ENCODE data around the gene ARG1. TPM values are rescaled to one million over a fixed set of nuclear protein-coding genes. Genes with fewer than 3 reads are reported as not detected.

The ARG1 gene
- polyA plus RNA-seq, 1 of the 3 experiments (the other 2 are of a cell fraction): not detected

GRCh38 chr6:131588643-131589042, 15.6 kb downstream of the ARG1 start:
- Histone ChIP-seq H3K9ac (no peak overlapping the region), H3K9me3 (no peaks in the 10 kb centered on the region), H3K79me2 (ENCODE audit: insufficient read depth) (no peaks in the 10 kb centered on the region), H3K27me3 (ENCODE audit: insufficient read depth) (no peaks in the 10 kb centered on the region), H3K9me2 (no peaks in the 10 kb centered on the region), H3K27ac (ENCODE audit: low read depth in 2 of 2, low read length in 1 of 2) (no peak overlapping the region), H3F3A (replicated peaks; ENCODE audit: insufficient read depth) (no peaks in the 10 kb centered on the region), H3K36me3 (replicated peaks in 1 of 2; ENCODE audit: control insufficient read depth in 1 of 2, insufficient read depth in 2 of 2, low read length in 1 of 2) (peaks cover 75 to 80% of the 10 kb centered on the region in 2 experiments), H3K4me1 (ENCODE audit: control insufficient read depth in 1 of 2, insufficient read depth in 2 of 2, low read depth in 1 of 2, low read length in 1 of 2) (no peaks in the 10 kb centered on the region), H2AFZ (ENCODE audit: low read depth) (no peak overlapping the region), H3K4me3 (ENCODE audit: low read depth in 2 of 2, low read length in 1 of 2) (no peak overlapping the region), H4K20me1 (ENCODE audit: insufficient read depth) (no peaks in the 10 kb centered on the region), H3K4me2 (no peak overlapping the region)
- 89% methylated on average over 2 of the region's 2 CpGs for WGBS (ENCODE audit: low lambda C conversion rate)
- CTCF ChIA-PET: interaction anchor here (1.7 kb wide), 1 partner anchor 39 kb away, joined by 6 read pairs; the partner anchor contains the start of gene MED23
- no peak for DNase-seq
- POLR2A ChIA-PET: no interaction called here
- TF ChIP-seq FOXM1 (IDR thresholded peaks at IDR 0.05; ENCODE audit: low read depth) (no peak), TCF12 (IDR thresholded peaks at IDR 0.05) (no peak), RCOR1 (IDR thresholded peaks at IDR 0.05; ENCODE audit: low read length) (no peak), GABPA (IDR thresholded peaks at IDR 0.05; ENCODE audit: low read depth) (no peak), ELF1 (IDR thresholded peaks at IDR 0.05) (no peak), TEAD4 (IDR thresholded peaks at IDR 0.05; ENCODE audit: borderline replicate concordance, insufficient read depth) (no peak), USF2 (IDR thresholded peaks at IDR 0.05; ENCODE audit: borderline replicate concordance, low read depth, low read length) (no peak), MAX (IDR thresholded peaks at IDR 0.05; ENCODE audit: low read depth) (no peak), TAF1 (IDR thresholded peaks at IDR 0.05; ENCODE audit: borderline replicate concordance, low read depth, low read length) (no peak), JUND (IDR thresholded peaks at IDR 0.05) (no peak)

- ChIA-PET CTCF (no interaction called here), POLR2A (no interaction called here)
- H3K9me2 ChIP-seq: no peaks in the 10 kb centered on the region
- peaks cover 79 to 84% of the 10 kb centered on the region in 2 experiments for H3K36me3 ChIP-seq (replicated peaks in 1 of 2; ENCODE audit: control insufficient read depth in 1 of 2, insufficient read depth in 2 of 2, low read length in 1 of 2)
- no peaks in the 10 kb centered on the region for H4K20me1 ChIP-seq (ENCODE audit: insufficient read depth)
- no peak overlapping the region for H3K9ac ChIP-seq
- no peaks in the 10 kb centered on the region for H3F3A ChIP-seq (replicated peaks; ENCODE audit: insufficient read depth)
- no peaks in the 10 kb centered on the region for H3K9me3 ChIP-seq
- no peaks in the 10 kb centered on the region for H3K4me1 ChIP-seq (ENCODE audit: control insufficient read depth in 1 of 2, insufficient read depth in 2 of 2, low read depth in 1 of 2, low read length in 1 of 2)
- no peak overlapping the region for H2AFZ ChIP-seq (ENCODE audit: low read depth)
- no peak overlapping the region for H3K27ac ChIP-seq (ENCODE audit: low read depth in 2 of 2, low read length in 1 of 2)
- no peak overlapping the region for H3K4me3 ChIP-seq (ENCODE audit: low read depth in 2 of 2, low read length in 1 of 2)
- H3K4me2 ChIP-seq: no peak overlapping the region
- no peaks in the 10 kb centered on the region for H3K79me2 ChIP-seq (ENCODE audit: insufficient read depth)
- DNase-seq: no peak
- 53% methylated on average over 2 of the region's 2 CpGs for WGBS (ENCODE audit: low lambda C conversion rate)
- no peaks in the 10 kb centered on the region for H3K27me3 ChIP-seq (ENCODE audit: insufficient read depth)
- TF ChIP-seq, protein P1, sequence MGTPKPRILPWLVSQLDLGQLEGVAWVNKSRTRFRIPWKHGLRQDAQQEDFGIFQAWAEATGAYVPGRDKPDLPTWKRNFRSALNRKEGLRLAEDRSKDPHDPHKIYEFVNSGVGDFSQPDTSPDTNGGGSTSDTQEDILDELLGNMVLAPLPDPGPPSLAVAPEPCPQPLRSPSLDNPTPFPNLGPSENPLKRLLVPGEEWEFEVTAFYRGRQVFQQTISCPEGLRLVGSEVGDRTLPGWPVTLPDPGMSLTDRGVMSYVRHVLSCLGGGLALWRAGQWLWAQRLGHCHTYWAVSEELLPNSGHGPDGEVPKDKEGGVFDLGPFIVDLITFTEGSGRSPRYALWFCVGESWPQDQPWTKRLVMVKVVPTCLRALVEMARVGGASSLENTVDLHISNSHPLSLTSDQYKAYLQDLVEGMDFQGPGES (IDR thresholded peaks at IDR 0.05; ENCODE audit: low read depth, low read length): no peak
- TF ChIP-seq FOXJ3 (CRISPR knock-in tag; IDR thresholded peaks at IDR 0.05) (no peak), JUND (IDR thresholded peaks at IDR 0.05) (no peak), RAD21 (IDR thresholded peaks at IDR 0.05; ENCODE audit: low read length) (no peak), YY1 (IDR thresholded peaks at IDR 0.05; ENCODE audit: low read depth) (no peak), MAX (IDR thresholded peaks at IDR 0.05; ENCODE audit: low read depth) (no peak), RFX5 (IDR thresholded peaks at IDR 0.05; ENCODE audit: low read length) (no peak), REST (IDR thresholded peaks at IDR 0.05; ENCODE audit: low read depth, low read length) (no peak), MEF2A (IDR thresholded peaks at IDR 0.05; ENCODE audit: borderline replicate concordance, low read depth) (no peak), GABPA (IDR thresholded peaks at IDR 0.05; ENCODE audit: low read depth) (no peak), USF2 (IDR thresholded peaks at IDR 0.05; ENCODE audit: borderline replicate concordance, low read depth, low read length) (no peak), SIN3A (IDR thresholded peaks at IDR 0.05; ENCODE audit: borderline replicate concordance, low read depth, low read length) (no peak), FOSL2 (IDR thresholded peaks at IDR 0.05; ENCODE audit: borderline replicate concordance, low read depth) (no peak), NFIC (IDR thresholded peaks at IDR 0.05; ENCODE audit: borderline replicate concordance) (no peak), GATA2 (CRISPR knock-in tag; IDR thresholded peaks at IDR 0.05) (no peak)
These were observed 19.9 kb downstream of the ARG1 start for GRCh38 chr6:131592935-131593334.
